Ishikawa (cell line): ENCODE measurements around the gene HSPA1L.

Experiments
- CEBPB ChIP-seq: IDR thresholded peaks from 2 replicates; pipeline ENCODE4 v1.6.1; 2012
- EP300 ChIP-seq: IDR thresholded peaks from 2 replicates; pipeline ENCODE4 v1.6.1; 2012; ENCODE audit warnings: borderline replicate concordance
- FOXM1 ChIP-seq: IDR thresholded peaks from 2 replicates; pipeline ENCODE4 v1.6.1; 2012; ENCODE audit warnings: low read depth, borderline replicate concordance
- RAD21 ChIP-seq: IDR thresholded peaks from 2 replicates; pipeline ENCODE4 v1.6.1; 2012; ENCODE audit warnings: low read depth
- REST ChIP-seq: IDR thresholded peaks from 2 replicates; pipeline ENCODE4 v1.6.1; 2012; ENCODE audit warnings: low read depth, mild to moderate bottlenecking
- TEAD4 ChIP-seq: IDR thresholded peaks from 2 replicates; pipeline ENCODE4 v1.6.1; 2012
- ZBTB7A ChIP-seq: IDR thresholded peaks from 2 replicates; pipeline ENCODE4 v1.6.1; 2012; ENCODE audit warnings: low read depth
- TF ChIP-seq, protein P1 (sequence below): IDR thresholded peaks from 2 replicates; pipeline ENCODE4 v1.6.1; 2012

DNA sequence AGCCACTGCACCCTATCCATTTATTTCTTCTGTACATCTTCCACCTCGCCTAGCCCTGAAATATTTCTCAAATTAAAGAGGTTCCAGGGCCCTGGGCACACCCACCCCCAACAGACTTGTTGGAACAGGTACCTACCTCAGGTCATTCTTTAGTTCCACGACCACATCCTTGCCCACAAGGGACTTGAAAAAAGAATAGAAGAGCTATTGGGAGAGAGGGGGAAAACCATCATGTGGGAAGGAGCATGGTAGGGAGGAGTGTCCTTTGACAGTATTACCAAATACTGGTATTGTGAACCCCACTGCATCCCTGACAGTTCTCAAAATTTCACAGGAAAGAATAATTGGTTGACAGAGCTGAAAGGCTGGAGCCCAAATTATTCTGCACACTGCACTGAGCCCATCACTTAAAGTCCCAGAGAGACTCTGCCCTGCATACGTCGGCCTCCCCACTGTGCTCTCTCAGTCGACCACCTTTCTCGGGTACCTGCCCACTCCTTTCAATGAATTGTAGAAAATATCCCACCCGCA is 9.1 kb downstream of the HSPA1L start:
- TF ChIP-seq FOXM1 (no peak), RAD21 (no peak), CEBPB (no peak), TEAD4 (no peak), REST (no peak), EP300 (no peak), ZBTB7A (no peak)
- TF ChIP-seq, protein P1, sequence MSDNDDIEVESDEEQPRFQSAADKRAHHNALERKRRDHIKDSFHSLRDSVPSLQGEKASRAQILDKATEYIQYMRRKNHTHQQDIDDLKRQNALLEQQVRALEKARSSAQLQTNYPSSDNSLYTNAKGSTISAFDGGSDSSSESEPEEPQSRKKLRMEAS = no peak
